IMR-90 (cell line): ENCODE results near the gene PDE4B. TPM values are rescaled to one million over a fixed set of nuclear protein-coding genes. Genes with fewer than 3 reads are reported as not detected.

Experiments
- ATAC-seq: fragments of 200-7000 bp; cut with Tn5 transposase; 2 replicates; pipeline ENCODE4 v1.9.1; 2020; ENCODE audit warnings: low read depth, mild to moderate bottlenecking, moderate library complexity
- BruUV-seq: library from RNA; stranded (reverse); fragments of 400-500 nt; replicated peaks from 2 replicates; lab custom pipeline; 2021; lab: Mats Ljungman, UMichigan
- CTCF ChIA-PET: fragments of 300-600 bp; formaldehyde crosslinking; extraction: SDS; loops from one replicate; lab custom pipeline; 2021; ENCODE audit warnings: antibody characterized with exemption; lab: Yijun Ruan, JAX
- POLR2A ChIA-PET: fragments of 300-600 bp; sonication (Branson Sonifier 250); formaldehyde crosslinking; loops from one replicate; lab custom pipeline; 2022; ENCODE audit warnings: antibody characterized with exemption; ENCODE audit not compliant: unreplicated experiment; lab: Charles Lee
- DNase-seq: peaks from one replicate; pipeline ENCODE4 v3.0.0; 2013
- H2AFZ ChIP-seq: replicated peaks from 2 replicates; pipeline ENCODE3; 2013; ENCODE audit warnings: low read length, mild to moderate bottlenecking; ENCODE audit not compliant: poor library complexity
- H2AK5ac ChIP-seq: 2 replicates; pipeline ENCODE4 v1.6.1; 2013; ENCODE audit warnings: low read depth, low read length, inconsistent platforms
- H2AK9ac ChIP-seq: replicated peaks from 2 replicates; pipeline ENCODE3; 2013; ENCODE audit warnings: mild to moderate bottlenecking, low read depth, low read length, moderate library complexity; ENCODE audit not compliant: poor library complexity
- H2BK120ac ChIP-seq: 2 replicates; pipeline ENCODE4 v1.6.1; 2013; ENCODE audit warnings: low read depth, low read length, inconsistent platforms
- H2BK15ac ChIP-seq: 3 replicates; pipeline ENCODE4 v1.6.1; 2013; ENCODE audit warnings: low read depth, low read length, inconsistent platforms
- H2BK20ac ChIP-seq: 2 replicates; pipeline ENCODE4 v1.6.1; 2013; ENCODE audit warnings: low read depth, mild to moderate bottlenecking, inconsistent platforms, low read length, moderate library complexity
- H2BK5ac ChIP-seq: 2 replicates; pipeline ENCODE4 v1.6.1; 2013; ENCODE audit warnings: mild to moderate bottlenecking, low read depth, low read length, inconsistent platforms; ENCODE audit not compliant: poor library complexity, severe bottlenecking
- H3K14ac ChIP-seq: replicated peaks from 2 replicates; pipeline ENCODE4 v1.6.1; 2013; ENCODE audit warnings: low read depth, low read length, inconsistent platforms
- H3K18ac ChIP-seq: 2 replicates; pipeline ENCODE4 v1.6.1; 2013; ENCODE audit warnings: low read depth, low read length, control low read depth
- H3K23ac ChIP-seq: 2 replicates; pipeline ENCODE4 v1.6.1; 2013; ENCODE audit warnings: low read depth, low read length, inconsistent platforms
- H3K27ac ChIP-seq: 2 replicates; pipeline ENCODE4 v1.5.1; 2013; ENCODE audit warnings: mild to moderate bottlenecking, control low read depth, low read length; ENCODE audit not compliant: insufficient read depth
- H3K27me3 ChIP-seq: 2 replicates; pipeline ENCODE4 v1.6.1; 2013; ENCODE audit warnings: low read length; ENCODE audit not compliant: control insufficient read depth, insufficient read depth
- H3K36me3 ChIP-seq: 2 replicates; pipeline ENCODE4 v1.6.1; 2013; ENCODE audit warnings: low read length, mixed read lengths; ENCODE audit not compliant: control insufficient read depth, insufficient read depth
- H3K4ac ChIP-seq: 2 replicates; pipeline ENCODE4 v1.6.1; 2013; ENCODE audit warnings: low read depth, low read length, inconsistent platforms
- H3K4me1 ChIP-seq: 2 replicates; pipeline ENCODE4 v1.6.1; 2013; ENCODE audit warnings: low read length, mixed read lengths; ENCODE audit not compliant: control insufficient read depth, insufficient read depth
- H3K4me2 ChIP-seq: 2 replicates; pipeline ENCODE4 v1.6.1; 2013; ENCODE audit warnings: low read depth, mild to moderate bottlenecking, control low read depth, low read length, moderate library complexity
- H3K4me3 ChIP-seq: 2 replicates; pipeline ENCODE4 v1.5.1; 2013; ENCODE audit warnings: low read depth, mild to moderate bottlenecking, control low read depth, low read length, moderate library complexity; ENCODE audit not compliant: insufficient read depth
- H3K56ac ChIP-seq: 2 replicates; pipeline ENCODE4 v1.6.1; 2013; ENCODE audit warnings: low read length, inconsistent platforms; ENCODE audit not compliant: insufficient read depth; ENCODE audit errors: extremely low read depth
- H3K79me1 ChIP-seq, 2 experiments: 2 replicates each; pipeline ENCODE4 v1.6.1; 2013; ENCODE audit warnings: low read length in 2 of 2, inconsistent platforms in 1 of 2, low read depth in 1 of 2
- H3K9ac ChIP-seq: 2 replicates; pipeline ENCODE4 v1.6.1; 2013; ENCODE audit warnings: low read depth, low read length, control low read depth
- H3K9me1 ChIP-seq: 2 replicates; pipeline ENCODE4 v1.6.1; 2013; ENCODE audit warnings: low read length, inconsistent platforms; ENCODE audit not compliant: insufficient read depth
- H3K9me3 ChIP-seq: 2 replicates; pipeline ENCODE4 v1.6.1; 2013; ENCODE audit warnings: low read length; ENCODE audit not compliant: control insufficient read depth, insufficient read depth
- H4K20me1 ChIP-seq: 2 replicates; pipeline ENCODE4 v1.6.1; 2013; ENCODE audit warnings: low read length, inconsistent platforms; ENCODE audit not compliant: insufficient read depth
- H4K5ac ChIP-seq: 2 replicates; pipeline ENCODE4 v1.6.1; 2013; ENCODE audit warnings: mild to moderate bottlenecking, low read depth, low read length, control low read depth
- H4K8ac ChIP-seq, 2 experiments: 2 replicates each; pipeline ENCODE4 v1.6.1; 2013; ENCODE audit warnings: low read depth in 2 of 2, low read length in 2 of 2, control low read depth in 1 of 2, inconsistent platforms in 1 of 2
- H4K91ac ChIP-seq: 2 replicates; pipeline ENCODE4 v1.6.1; 2013; ENCODE audit warnings: low read depth, low read length, inconsistent platforms; ENCODE audit not compliant: insufficient read depth
- WGBS, 2 experiments: methylation state at CpG; one replicate each; pipeline versions ENCODE4 v1.1.5 to v1.1.7; 2013; ENCODE audit warnings: missing lambda C conversion rate in 2 of 2; ENCODE audit not compliant: insufficient read length in 1 of 2; ENCODE audit errors: extremely low coverage in 2 of 2; 5-methylcytosine and 5-hydroxymethylcytosine counted together
- dilution Hi-C: fragments of 300-500 bp; cut with HindIII; formaldehyde crosslinking; loops from one replicate; pipeline ENCODE4 v1.14.3; 2018; ENCODE audit warnings: low sequenced_read_pairs; ENCODE audit not compliant: unreplicated experiment
- in situ Hi-C: fragments of 300-500 bp; cut with MboI; formaldehyde crosslinking; loops from 3 replicates; pipeline ENCODE4 v1.14.3; 2019; ENCODE audit warnings: low sequenced_read_pairs, inconsistent platforms, mixed read lengths
- intact Hi-C: fragments of 100-400 bp; cut with micrococcal nuclease; formaldehyde crosslinking; loops from 2 replicates; pipeline ENCODE4 v1.10.0; 2022
- polyA plus RNA-seq, 3 experiments: library from polyadenylated mRNA; depleted of rRNA; stranded (reverse); fragments of >200 nt; gene quantifications; 2 replicates each; pipeline ENCODE4 v1.2.3, GENCODE V29; 2012; ENCODE audit warnings: low replicate concordance in 1 of 3
- total RNA-seq: library from RNA; depleted of rRNA; stranded (reverse); fragments of >200 nt; gene quantifications from 2 replicates; pipeline ENCODE4 v1.2.3, GENCODE V29; 2012
- TF ChIP-seq, protein P1 (sequence below): fragments of 150-350 bp; IDR thresholded peaks from 2 replicates; pipeline ENCODE4 v1.6.1; 2016; ENCODE audit warnings: low read depth, mild to moderate bottlenecking, low read length, moderate library complexity, borderline replicate concordance

Gene PDE4B
- total and polyA plus RNA-seq, 2 of the 4 experiments (the other 2 are of a cell fraction): 5.8 to 21.3 TPM

DNA sequence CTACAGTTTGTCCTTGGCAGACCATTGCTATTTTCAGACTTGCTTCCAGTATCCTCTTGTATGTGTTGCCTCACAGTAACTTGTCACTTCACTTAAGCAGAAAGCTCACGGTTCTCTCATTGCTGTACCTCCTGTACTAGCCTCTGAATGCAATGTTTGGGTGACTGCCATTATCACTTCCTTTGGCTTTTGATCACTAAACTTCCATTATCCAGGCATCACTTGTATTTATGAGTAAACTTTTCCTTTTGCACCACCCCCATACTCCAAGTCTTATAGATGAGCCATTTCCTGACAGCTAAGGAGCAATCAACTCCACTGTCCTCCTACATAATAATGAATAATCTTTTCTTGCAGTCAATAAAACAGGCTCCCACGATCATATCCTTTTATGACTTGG lies 255.3 kb downstream of the PDE4B start:
- no peak overlapping the region for H3K4me2 ChIP-seq
- H3K27ac ChIP-seq: no peak overlapping the region
- DNase-seq (peak; percentile 6), ATAC-seq (no peak)
- POLR2A ChIA-PET: no interaction called here
- CTCF ChIA-PET: no interaction called here
- H2BK15ac ChIP-seq: no peak overlapping the region
- H4K91ac ChIP-seq: no peak overlapping the region
- no peak overlapping the region for H3K18ac ChIP-seq
- no peak overlapping the region for H3K4me3 ChIP-seq
- intact Hi-C loops: no loop called here
- H2AK9ac ChIP-seq: no peak overlapping the region
- no peak overlapping the region for H4K8ac ChIP-seq
- no TSS peak for BruUV-seq
- H2AK5ac ChIP-seq: no peak overlapping the region
- H2BK20ac ChIP-seq: no peak overlapping the region
- H3K4me1 ChIP-seq: no peaks in the 10 kb centered on the region
- TF ChIP-seq, protein P1, sequence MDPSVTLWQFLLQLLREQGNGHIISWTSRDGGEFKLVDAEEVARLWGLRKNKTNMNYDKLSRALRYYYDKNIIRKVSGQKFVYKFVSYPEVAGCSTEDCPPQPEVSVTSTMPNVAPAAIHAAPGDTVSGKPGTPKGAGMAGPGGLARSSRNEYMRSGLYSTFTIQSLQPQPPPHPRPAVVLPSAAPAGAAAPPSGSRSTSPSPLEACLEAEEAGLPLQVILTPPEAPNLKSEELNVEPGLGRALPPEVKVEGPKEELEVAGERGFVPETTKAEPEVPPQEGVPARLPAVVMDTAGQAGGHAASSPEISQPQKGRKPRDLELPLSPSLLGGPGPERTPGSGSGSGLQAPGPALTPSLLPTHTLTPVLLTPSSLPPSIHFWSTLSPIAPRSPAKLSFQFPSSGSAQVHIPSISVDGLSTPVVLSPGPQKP: no peak
- no peak overlapping the region for H2BK5ac ChIP-seq
- no peak overlapping the region for H3K14ac ChIP-seq
- in situ Hi-C loops: no loop called here
- no peak overlapping the region for H3K9ac ChIP-seq
- H3K23ac ChIP-seq: no peak overlapping the region
- H3K4ac ChIP-seq: no peak overlapping the region
- no peaks in the 10 kb centered on the region for H4K20me1 ChIP-seq
- no CpG with 5 or more reads among the region's 2 CpGs for WGBS, 2 experiments
- H3K27me3 ChIP-seq: no peaks in the 10 kb centered on the region; the same call in 1 of the 2 replicates
- H3K56ac ChIP-seq: no peak overlapping the region
- dilution Hi-C loops: no loop called here
- H3K36me3 ChIP-seq: no peaks in the 10 kb centered on the region
- H3K9me3 ChIP-seq: no peaks in the 10 kb centered on the region
- no peaks in the 10 kb centered on the region for H3K79me1 ChIP-seq
- H2AFZ ChIP-seq: no peak overlapping the region
- H3K9me1 ChIP-seq: no peaks in the 10 kb centered on the region
- H4K5ac ChIP-seq: no peak overlapping the region
- H2BK120ac ChIP-seq: no peak overlapping the region
